Thyroid gland (tissue), 4 donors: Measurements from ENCODE around the gene GLCE. TPM values are rescaled to one million over a fixed set of nuclear protein-coding genes. Genes with fewer than 3 reads are reported as not detected.

ENCODE experiments used
- DNase-seq, 2 donors: peaks; one replicate each; pipeline ENCODE4 v3.0.0-alpha.2; 2019
- H3K27ac ChIP-seq, 3 donors: fragments of 200-600 bp; sonication (generic); 1 replicate in 2 of 3; 2 replicates in 1 of 3; pipeline ENCODE4 v1.5.1; 2016 to 2019; ENCODE audit warnings: mild to moderate bottlenecking in 1 of 3, moderate library complexity in 1 of 3
- H3K27me3 ChIP-seq: fragments of 200-600 bp; sonication (generic); one replicate; pipeline ENCODE4 v1.5.1; 2019
- H3K36me3 ChIP-seq, 2 donors: fragments of 200-600 bp; sonication (generic); one replicate each; pipeline ENCODE4 v1.5.1; 2016 to 2019
- H3K4me1 ChIP-seq, 2 donors: fragments of 200-600 bp; sonication (generic); one replicate each; pipeline ENCODE4 v1.5.1; 2017 to 2019
- H3K4me3 ChIP-seq, 3 donors: fragments of 200-600 bp; sonication (generic); replicated peaks in 1 of 3; 1 replicate in 2 of 3; 2 replicates in 1 of 3; pipeline ENCODE4 v1.5.1; 2016; ENCODE audit warnings: mild to moderate bottlenecking in 1 of 3
- H3K9me3 ChIP-seq: fragments of 200-600 bp; sonication (generic); one replicate; pipeline ENCODE4 v1.5.1; 2017
- POLR2A ChIP-seq, 2 donors: fragments of 450-650 bp; IDR thresholded peaks; one replicate each; pipeline ENCODE4 v1.6.1; 2017; ENCODE audit warnings: antibody characterized with exemption in 2 of 2, mild to moderate bottlenecking in 2 of 2, moderate library complexity in 1 of 2
- WGBS, 2 donors: methylation state at CpG; one replicate each; pipeline ENCODE4 v1.1.5; 2017; 5-methylcytosine and 5-hydroxymethylcytosine counted together
- intact Hi-C: fragments of 100-400 bp; cut with DNase I; formaldehyde crosslinking; loops from one replicate; pipeline ENCODE4 v1.15.1; 2023
- total RNA-seq, 4 donors: library from RNA; depleted of rRNA; stranded (reverse); fragments of >200 nt; gene quantifications; one replicate each; pipeline ENCODE4 v1.2.3, GENCODE V29; 2016
- TF ChIP-seq, protein P1 (sequence below), 6 experiments: fragments of 200-600 bp in 3 of 6; fragments of 450-650 bp in 3 of 6; sonication (generic) in 3 of 6; IDR thresholded peaks; one replicate each; pipeline ENCODE4 v1.5.1; 2016 to 2019; ENCODE audit warnings: antibody characterized with exemption in 6 of 6, mild to moderate bottlenecking in 2 of 6, inconsistent platforms in 1 of 6, moderate library complexity in 1 of 6

Gene GLCE
- total RNA-seq, 4 donors from 2014 or later, result 7.6 to 16.1 (median 11.9) TPM

DNA sequence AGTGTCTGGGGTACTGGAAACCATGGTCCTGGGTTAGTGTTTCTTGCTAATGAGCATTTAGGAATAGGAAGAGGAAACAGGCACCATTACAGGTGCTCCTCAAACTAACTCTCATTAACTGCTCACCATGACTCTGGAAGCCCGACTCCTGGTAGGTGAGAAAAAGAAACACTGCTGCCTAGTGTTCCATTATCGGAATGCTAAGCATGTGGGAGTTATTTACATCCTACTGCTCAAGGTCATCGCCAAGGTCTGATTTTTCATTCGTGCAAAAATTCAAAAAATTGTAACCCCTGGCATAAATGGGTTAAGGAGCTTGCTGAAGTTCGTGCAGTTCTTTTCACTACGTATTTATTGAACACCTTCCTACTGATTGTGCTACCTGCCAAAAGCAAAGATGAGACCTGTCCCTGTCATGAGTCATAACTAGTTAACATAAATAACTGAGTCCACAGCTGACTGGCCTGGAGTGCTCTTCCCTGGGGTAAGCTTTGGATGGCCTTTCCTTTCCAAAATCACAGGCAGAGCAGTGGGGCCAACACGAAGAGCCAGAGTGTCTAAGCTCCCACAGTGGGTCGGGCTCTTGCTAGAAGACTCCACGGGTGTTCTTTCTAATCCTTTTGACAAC, 115.6 kb downstream of the GLCE start:
- no peak for DNase-seq
- TF ChIP-seq POLR2A (IDR thresholded peaks at IDR 0.05), result no peak
- no peaks in the 10 kb centered on the region for H3K27me3 ChIP-seq
- no peaks in the 10 kb centered on the region for H3K4me1 ChIP-seq
- H3K36me3 ChIP-seq, result no peaks in the 10 kb centered on the region
- no peaks in the 10 kb centered on the region for H3K9me3 ChIP-seq
- H3K27ac ChIP-seq, result no peak overlapping the region
- 54 to 60% methylated on average over 9 of the region's 9 CpGs for WGBS, 2 donors
- intact Hi-C loops, result no loop called here
- H3K4me3 ChIP-seq, result no peak overlapping the region

DNA sequence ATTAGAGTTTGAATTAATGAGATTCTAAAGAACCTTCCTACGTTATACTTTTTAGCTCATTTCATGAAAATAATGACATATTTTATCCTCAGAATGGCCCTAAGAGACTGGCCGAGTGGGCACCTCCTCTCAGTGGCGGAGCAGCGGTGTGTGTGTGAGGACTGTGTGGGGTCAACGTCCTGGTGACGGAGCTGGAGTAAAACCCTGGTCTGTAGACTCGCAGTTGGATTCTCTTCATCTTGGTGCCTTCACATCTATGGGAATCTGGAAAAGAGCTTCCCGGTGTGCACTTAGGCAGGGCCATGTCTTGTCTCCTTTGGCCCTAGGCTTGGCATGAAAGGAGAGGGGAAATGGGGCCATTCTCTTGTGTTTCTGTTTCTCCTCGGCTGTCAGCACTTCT, 116.9 kb downstream of the GLCE start:
- TF ChIP-seq, protein P1, sequence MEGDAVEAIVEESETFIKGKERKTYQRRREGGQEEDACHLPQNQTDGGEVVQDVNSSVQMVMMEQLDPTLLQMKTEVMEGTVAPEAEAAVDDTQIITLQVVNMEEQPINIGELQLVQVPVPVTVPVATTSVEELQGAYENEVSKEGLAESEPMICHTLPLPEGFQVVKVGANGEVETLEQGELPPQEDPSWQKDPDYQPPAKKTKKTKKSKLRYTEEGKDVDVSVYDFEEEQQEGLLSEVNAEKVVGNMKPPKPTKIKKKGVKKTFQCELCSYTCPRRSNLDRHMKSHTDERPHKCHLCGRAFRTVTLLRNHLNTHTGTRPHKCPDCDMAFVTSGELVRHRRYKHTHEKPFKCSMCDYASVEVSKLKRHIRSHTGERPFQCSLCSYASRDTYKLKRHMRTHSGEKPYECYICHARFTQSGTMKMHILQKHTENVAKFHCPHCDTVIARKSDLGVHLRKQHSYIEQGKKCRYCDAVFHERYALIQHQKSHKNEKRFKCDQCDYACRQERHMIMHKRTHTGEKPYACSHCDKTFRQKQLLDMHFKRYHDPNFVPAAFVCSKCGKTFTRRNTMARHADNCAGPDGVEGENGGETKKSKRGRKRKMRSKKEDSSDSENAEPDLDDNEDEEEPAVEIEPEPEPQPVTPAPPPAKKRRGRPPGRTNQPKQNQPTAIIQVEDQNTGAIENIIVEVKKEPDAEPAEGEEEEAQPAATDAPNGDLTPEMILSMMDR (IDR thresholded peaks at IDR 0.05), result no peak
- TF ChIP-seq POLR2A (IDR thresholded peaks at IDR 0.05), result no peak
- H3K36me3 ChIP-seq, result no peaks in the 10 kb centered on the region
- H3K27me3 ChIP-seq, result no peaks in the 10 kb centered on the region
- intact Hi-C loops, result no loop called here
- no peak overlapping the region for H3K27ac ChIP-seq
- no peak overlapping the region for H3K4me3 ChIP-seq
- DNase-seq, result no peak
- 82 to 85% methylated on average over 9 of the region's 9 CpGs for WGBS, 2 donors
- H3K9me3 ChIP-seq, result no peaks in the 10 kb centered on the region
- H3K4me1 ChIP-seq, result no peaks in the 10 kb centered on the region

DNA sequence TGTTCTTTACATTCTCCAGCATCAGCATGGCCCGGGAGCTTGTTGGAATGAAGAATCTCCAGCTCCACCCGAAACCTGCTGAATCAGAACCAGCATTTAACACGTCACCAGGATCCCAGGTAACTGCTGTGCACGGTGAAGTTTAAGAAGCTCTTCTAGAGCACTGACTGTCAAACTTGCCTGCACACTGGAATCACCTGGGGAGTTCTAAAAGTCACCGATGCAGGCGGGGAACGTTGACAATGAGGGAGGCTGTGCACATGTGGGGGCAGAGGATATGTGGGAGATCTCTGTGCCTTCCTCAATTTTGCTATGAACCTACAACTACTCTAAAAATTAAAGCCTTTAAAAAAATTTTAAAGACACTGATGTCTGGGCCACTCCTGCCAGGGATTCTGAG, 119.2 kb downstream of the GLCE start:
- H3K27ac ChIP-seq, result no peak overlapping the region
- H3K9me3 ChIP-seq, result no peaks in the 10 kb centered on the region
- intact Hi-C loops, result no loop called here
- no peak for DNase-seq
- WGBS, 2 donors, result 76 to 83% methylated on average over 7 of the region's 7 CpGs
- no peaks in the 10 kb centered on the region for H3K36me3 ChIP-seq
- TF ChIP-seq POLR2A (IDR thresholded peaks at IDR 0.05), result no peak
- TF ChIP-seq, protein P1 (IDR thresholded peaks at IDR 0.05), result no peak
- no peaks in the 10 kb centered on the region for H3K27me3 ChIP-seq
- H3K4me3 ChIP-seq, result no peak overlapping the region
- H3K4me1 ChIP-seq, result no peaks in the 10 kb centered on the region

GRCh38 chr15:69280783-69281182, 120.3 kb downstream of the GLCE start:
- Histone ChIP-seq H3K36me3 (no peaks in the 10 kb centered on the region), H3K9me3 (no peaks in the 10 kb centered on the region), H3K27me3 (no peaks in the 10 kb centered on the region), H3K27ac (no peak overlapping the region), H3K4me3 (no peak overlapping the region), H3K4me1 (no peaks in the 10 kb centered on the region)
- no peak for DNase-seq
- intact Hi-C loops, result no loop called here
- TF ChIP-seq POLR2A (IDR thresholded peaks at IDR 0.05), result no peak
- TF ChIP-seq, protein P1 (IDR thresholded peaks at IDR 0.05), result no peak
- WGBS, 2 donors, result 76 to 77% methylated on average over 5 of the region's 5 CpGs

DNA sequence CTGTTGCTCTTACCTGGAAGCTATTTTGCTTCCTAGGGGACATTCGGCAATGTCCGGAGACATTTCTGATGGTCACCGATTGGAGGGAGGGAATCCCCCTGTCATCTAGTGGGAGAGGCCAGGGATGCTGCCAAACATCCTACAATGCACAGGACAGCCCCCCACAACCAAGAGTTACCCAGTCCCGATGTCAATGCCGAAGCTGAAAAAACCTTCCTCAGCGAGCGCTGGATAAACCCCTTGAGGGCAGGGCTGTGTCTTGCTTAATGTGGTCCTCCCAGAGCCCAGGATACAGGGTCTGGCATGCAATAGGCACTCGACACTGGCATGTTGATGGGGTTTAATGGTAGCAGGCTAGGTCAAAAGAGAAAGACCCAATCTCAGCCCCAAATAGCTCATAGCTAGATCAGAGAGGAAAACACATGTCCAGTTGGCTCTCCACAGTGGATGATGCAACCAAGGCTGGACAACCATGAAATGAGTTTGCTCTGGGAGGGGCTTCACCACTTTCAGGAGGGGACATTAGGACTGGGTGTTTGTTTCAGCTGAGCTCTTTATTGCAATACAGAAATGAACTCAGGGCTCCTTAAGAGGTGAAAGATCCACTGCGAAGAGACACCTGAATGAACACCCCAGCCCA, 121.8 kb downstream of the GLCE start:
- Histone ChIP-seq H3K9me3 (no peaks in the 10 kb centered on the region), H3K36me3 (no peaks in the 10 kb centered on the region), H3K27ac (no peak overlapping the region), H3K4me1 (no peaks in the 10 kb centered on the region), H3K27me3 (no peaks in the 10 kb centered on the region), H3K4me3 (no peak overlapping the region)
- TF ChIP-seq, protein P1 (IDR thresholded peaks at IDR 0.05), result no peak
- 94 to 95% methylated on average over 9 of the region's 9 CpGs for WGBS, 2 donors
- intact Hi-C loops, result no loop called here
- DNase-seq, result no peak
